VCaP (cell line): ENCODE measurements around the gene AGTR1.

Source experiments
- H3K27ac ChIP-seq: fragments of 450-650 bp; 2 replicates; pipeline ENCODE4 v1.5.1; 2017
- CTCF ChIP-seq: fragments of 450-650 bp; conservative IDR thresholded peaks from 2 replicates; pipeline ENCODE4 v1.5.1; 2017; ENCODE audit warnings: mild to moderate bottlenecking, moderate library complexity

The AGTR1 gene

DNA sequence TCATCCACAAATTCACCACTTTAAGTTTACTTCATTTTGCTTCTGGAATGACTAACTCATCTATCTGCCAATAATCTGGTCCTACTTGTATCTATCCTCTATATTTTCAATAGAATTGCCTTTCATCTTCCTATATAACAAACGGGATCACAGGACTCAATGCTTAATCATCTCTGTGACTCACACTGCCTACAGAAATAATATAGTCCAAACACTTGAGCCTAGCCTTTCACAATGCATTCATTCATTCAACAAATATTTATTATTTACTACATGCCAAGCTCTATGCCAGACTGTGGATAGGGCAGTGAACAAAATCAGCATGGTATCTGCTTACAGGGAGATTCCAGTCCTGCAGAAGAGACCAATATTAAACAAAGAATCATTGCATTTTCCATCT, 16.6 kb upstream of the AGTR1 start:
- no peak for TF ChIP-seq CTCF
- H3K27ac ChIP-seq, result peak overlapping the region; percentile 29

GRCh38 chr3:148682997-148683396, 14.7 kb upstream of the AGTR1 start:
- H3K27ac ChIP-seq, result no peak overlapping the region

DNA sequence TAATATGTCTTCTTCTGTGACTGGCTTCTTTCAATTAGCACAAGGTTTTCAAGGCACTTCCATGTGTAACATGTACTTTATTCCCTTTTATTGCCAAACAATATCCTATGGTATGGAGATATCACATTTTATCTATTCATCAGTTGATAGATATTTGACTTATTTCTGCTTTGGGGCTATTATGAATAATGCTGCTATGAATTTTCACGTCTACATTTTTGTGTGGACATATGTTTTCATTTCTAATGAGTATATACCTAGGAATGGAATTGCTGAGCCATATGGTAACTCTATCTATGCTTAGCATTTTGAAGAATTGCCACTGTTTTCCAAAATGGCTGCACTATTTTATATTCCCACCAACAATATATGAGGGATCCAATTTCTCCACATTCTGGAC, 3.6 kb upstream of the AGTR1 start:
- no peak overlapping the region for H3K27ac ChIP-seq
- no peak for TF ChIP-seq CTCF

More at GRCh38 chr3:148682997-148683396, 14.7 kb upstream of the AGTR1 start:
- TF ChIP-seq CTCF, result no peak

DNA sequence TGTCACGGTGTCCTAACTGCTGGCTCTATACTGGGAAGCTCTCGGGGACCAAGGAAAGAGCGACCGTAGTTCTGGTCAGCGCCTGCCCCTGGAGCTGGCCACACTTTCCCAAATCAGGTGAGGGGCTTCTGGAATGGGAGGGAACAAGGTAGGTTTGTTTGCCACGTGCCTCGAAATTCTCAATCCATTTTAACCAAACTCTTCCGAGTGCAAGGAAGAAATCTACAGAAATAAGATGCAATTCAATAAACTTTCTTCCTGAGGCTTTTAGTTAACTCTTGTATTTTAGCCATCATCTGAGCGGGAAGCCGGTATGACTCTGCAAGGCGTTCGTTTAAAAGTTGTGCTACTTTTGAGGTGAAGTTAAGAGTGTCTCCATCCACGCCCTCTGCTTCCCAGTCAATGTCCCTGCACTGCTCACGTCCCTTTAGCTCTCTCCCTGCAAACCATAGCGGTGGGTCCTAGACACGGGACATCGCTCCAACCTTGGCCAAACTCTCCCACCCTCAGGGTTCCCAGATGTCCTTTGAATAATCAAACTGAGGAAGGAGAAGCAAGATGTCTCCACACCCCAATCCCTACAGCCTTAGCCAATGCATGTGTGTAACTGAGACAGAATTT, 597 bp downstream of the AGTR1 start:
- H3K27ac ChIP-seq, result peak overlapping the region; percentile 40; the same call in 1 of the 2 replicates
- TF ChIP-seq CTCF, result no peak

- no peak for TF ChIP-seq CTCF
- H3K27ac ChIP-seq, result no peak overlapping the region
Measured at GRCh38 chr3:148705314-148705713, 7.6 kb downstream of the AGTR1 start.

DNA sequence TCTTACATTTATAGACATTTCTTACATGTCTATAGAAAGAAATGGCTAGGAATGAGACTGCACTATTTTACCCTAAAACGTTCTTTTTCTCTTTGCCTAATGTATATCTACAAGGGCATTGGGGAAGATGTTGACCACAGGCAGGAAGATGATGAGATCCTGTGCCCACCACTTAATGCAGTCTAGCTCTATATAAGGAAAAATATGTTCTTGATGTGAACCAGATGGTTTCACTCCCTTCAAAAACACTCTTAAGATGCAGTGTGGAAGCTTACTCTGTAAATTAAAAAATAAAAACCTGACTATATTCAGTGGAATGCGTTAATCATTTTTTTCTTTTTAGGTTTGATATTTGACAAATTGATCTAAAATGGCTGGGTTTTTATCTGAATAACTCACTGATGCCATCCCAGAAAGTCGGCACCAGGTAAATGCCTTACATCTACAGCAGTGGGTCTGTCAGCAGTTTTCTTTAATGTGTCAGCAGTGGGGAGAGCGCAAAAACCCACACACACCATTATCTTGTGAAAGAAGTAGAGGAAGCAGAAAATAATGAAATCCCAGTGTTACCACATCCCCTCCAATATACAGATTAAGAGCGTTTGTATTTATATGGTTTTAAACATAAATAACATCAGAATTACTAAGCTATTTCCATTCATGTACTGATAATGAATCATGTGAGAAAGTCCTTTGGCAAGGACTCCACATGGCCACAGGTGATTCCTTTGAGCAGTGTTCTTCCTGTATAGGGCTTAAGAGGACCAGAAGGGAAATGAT, 10.1 kb downstream of the AGTR1 start:
- H3K27ac ChIP-seq, result no peak overlapping the region
- TF ChIP-seq CTCF, result no peak

- H3K27ac ChIP-seq, result no peak overlapping the region
- TF ChIP-seq CTCF, result no peak
Measured at GRCh38 chr3:148708409-148708808, 10.7 kb downstream of the AGTR1 start.
